Right lobe of liver (tissue), 4 donors: ENCODE data around the gene POLR2L.

Experiments
- CTCF ChIP-seq, 4 donors: fragments of 200-600 bp in 3 of 4; fragments of 450-650 bp in 1 of 4; IDR thresholded peaks; one replicate each; pipeline versions ENCODE4 v1.5.1 to v1.8.0; 2016 to 2022; ENCODE audit warnings: antibody characterized with exemption in 4 of 4, mild to moderate bottlenecking in 2 of 4
- POLR2A ChIP-seq: fragments of 450-650 bp; IDR thresholded peaks from one replicate; pipeline ENCODE4 v1.6.1; 2017; ENCODE audit warnings: antibody characterized with exemption, mild to moderate bottlenecking
- donor health status: DM: no; HTN: no; CAD: no.
- donor health status: DM: no; HTN: no; CAD: no.
- donor health status: DM: no; HTN: yes; CAD: no.

DNA sequence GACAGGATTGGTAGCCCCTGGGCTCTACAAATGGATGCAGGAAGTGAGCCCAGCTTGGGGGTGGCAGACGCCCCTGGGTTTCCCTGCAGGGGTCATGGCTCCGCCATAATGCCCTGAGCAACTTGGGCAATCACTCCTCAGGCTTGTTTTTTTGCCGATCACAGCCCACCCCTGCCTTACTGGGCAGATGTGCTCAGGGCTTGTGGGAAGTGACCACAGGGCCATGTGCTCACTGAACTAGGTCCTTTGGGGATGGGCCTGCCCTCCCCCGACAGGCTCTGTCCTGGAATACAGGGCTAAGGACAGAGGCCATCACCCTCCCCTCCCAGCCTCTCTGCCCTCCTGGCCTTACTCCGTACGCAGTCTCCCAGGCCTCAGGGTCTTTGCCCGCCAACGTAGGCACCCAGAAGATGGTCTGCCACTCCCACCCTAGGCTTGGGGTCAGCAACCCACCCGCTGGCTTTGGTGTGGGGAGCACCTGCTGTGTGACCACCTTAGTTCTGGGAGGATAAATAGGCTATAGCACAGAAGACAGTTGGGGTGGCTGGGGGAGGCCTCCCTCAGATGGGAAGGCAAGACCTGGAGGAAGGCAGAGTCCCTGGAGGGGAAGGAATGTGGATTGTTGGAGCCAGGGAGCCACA lies 28.8 kb downstream of the POLR2L start:
- no peak for TF ChIP-seq CTCF (IDR thresholded peaks at IDR 0.05)
- TF ChIP-seq POLR2A = no peak
